Measurements from ENCODE around the gene ATAD3A.

Gene ATAD3A

DNA sequence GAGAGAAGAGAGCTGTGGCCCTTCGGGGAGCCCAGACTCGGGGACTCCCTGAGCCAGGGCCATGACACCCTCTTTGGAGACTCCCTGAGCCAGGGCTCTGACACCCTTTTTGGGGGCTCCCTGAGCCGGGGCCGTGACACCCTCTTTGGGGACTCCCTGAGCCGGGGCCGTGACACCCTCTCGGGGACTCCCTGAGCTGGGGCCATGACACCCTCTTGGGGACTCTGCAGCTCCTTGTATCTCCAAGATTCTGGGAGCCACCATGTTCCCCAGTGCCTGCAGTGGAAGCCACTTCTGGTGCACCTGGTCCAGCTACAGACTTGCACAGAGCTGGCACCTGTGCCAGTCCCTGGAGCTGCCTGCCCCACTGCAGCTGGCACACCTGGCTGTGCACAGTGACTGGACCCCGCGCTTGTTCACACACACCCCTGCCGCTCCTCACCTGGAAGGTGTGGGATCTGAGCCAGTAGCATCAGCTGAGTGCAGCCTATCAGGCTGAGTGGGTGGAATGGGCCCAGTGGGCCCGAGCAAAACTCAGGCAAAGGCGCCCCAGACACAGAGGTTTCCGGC, 66.5 kb downstream of the ATAD3A start:
- no peak for DNase-seq

GRCh38 chr1:1582585-1583346, 70.8 kb downstream of the ATAD3A start:
- DNase-seq: no peak

DNA sequence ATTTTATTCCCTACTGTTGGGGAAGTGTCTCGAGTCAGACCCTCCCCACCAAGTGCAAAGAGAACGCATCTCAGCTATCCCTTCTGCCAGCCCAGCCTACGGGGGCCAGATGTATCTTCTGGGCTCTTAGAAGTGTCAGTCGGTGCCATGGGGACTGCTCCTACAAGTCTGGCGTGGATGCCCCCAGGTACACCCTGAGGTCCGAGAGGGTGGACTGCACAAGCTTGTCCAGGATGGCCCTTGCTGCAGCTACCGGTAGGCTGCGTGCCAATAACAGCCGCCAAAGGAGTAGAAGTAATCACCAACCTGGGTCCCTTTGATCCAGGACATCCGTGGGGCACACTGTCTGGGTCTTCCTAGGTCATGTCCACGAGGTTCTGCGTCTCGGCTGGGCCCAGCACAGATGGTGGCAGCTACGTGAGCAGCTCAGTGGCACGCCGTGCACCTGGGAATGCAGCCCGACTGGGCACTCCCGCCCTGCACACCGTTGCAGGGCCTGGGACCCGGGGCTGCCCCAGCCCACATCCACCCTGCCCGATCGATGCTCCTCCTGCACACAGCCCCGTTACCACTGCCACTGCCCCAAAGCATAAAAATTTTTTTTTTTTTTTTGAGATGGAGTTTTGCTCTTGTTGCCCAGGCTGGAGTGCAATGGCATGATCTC, 71.5 kb downstream of the ATAD3A start:
- no peak for DNase-seq

Data from hypothalamus (tissue), 51 donors.